HG03558 (cell line): ENCODE data around the gene INPP1.
"Not testable (repeated sequence)": the region's sequence is repeated elsewhere in the genome, so short reads cannot be mapped to it uniquely, and the experiment has no call there.

Experiments used
- ATAC-seq: cut with Tn5 transposase; IDR thresholded peaks from one replicate; pipeline ENCODE4 v1.9.1; 2021; ENCODE audit warnings: moderate number of reproducible peaks; ENCODE audit not compliant: unreplicated experiment; ENCODE audit errors: extremely low read depth

INPP1 gene, protein sequence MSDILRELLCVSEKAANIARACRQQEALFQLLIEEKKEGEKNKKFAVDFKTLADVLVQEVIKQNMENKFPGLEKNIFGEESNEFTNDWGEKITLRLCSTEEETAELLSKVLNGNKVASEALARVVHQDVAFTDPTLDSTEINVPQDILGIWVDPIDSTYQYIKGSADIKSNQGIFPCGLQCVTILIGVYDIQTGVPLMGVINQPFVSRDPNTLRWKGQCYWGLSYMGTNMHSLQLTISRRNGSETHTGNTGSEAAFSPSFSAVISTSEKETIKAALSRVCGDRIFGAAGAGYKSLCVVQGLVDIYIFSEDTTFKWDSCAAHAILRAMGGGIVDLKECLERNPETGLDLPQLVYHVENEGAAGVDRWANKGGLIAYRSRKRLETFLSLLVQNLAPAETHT

DNA sequence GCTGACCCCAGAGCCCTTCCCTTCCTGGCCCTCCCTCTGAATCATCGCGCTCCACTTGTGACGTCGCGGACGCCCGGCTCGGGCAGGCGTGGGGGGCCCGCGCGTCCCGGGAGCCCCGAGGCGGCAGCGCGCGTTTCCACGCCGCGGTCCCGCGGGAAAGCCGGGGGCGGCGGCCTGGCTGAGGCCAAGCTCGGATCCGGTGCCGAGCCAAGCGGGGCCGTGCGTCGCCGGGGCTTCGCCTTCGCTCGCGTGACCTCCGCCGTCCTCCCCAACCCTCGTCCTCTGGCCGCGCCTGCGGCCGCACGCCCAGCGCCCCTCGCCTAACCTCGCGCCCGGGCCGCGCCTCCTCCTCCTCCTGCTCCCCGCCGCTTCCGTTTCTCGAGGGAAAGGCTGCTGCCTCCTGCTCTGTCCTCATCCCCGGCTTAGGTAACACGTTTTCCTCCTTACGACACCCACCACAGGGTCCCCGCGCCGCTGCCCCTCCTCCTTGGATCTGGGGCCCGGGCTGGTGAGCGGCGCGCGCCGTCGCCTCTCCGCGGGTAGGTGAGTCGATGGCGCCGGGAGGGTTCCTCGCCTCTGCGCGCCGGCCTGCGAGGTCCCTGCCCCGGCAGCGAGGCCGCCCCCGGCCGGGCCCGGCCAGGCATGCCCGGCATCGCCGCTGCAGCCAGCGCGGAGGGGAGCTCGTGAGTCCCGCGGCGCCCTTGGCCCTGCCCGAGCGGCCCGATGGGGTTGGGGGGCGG lies at the start of gene INPP1:
Gene INPP1 (plus strand): TSS at position 54 of the 740 bp plus-strand sequence. CDS start 16,514 bp downstream, outside the sequence.
- peak; percentile 23 for ATAC-seq

DNA sequence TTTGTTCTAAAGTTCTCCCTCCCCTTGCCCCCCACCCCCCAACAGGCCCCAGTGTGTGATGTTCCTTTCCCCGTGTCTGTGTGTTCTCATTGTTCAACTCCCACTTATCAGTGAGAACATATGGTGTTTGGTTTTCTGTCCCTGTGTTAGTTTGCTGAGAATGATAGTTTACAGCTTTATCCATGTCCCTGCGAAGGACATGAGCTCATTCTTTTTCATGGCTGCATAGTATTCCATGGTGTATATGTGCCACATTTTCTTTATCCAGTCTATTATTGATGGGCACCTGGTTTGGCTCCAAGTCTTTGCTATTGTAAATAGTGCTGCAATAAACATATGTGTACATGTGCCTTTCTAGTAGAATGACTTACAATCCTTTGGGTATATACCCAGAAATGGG lies 45.5 kb upstream of the INPP1 start:
- not testable (repeated sequence) for ATAC-seq

DNA sequence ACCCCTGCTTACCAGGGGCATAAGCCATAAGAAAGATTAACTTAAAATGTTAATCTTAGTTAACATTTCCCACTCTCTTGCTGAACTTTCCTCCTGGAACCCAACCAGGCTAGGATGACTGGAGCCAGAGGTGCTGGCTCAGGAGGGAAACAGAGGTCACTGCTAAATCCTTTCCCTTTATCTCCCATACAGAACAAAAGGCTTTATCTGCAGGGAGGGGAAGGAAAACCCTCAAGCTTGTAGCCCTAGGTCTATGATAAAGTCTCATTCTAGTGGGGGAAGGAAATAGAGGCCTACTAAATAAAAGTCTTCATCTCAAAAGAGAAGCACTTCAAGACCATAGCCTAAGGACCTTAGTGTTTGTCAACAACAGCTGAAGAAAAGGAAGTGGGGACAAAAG lies 42.4 kb upstream of the INPP1 start:
- ATAC-seq = no peak

DNA sequence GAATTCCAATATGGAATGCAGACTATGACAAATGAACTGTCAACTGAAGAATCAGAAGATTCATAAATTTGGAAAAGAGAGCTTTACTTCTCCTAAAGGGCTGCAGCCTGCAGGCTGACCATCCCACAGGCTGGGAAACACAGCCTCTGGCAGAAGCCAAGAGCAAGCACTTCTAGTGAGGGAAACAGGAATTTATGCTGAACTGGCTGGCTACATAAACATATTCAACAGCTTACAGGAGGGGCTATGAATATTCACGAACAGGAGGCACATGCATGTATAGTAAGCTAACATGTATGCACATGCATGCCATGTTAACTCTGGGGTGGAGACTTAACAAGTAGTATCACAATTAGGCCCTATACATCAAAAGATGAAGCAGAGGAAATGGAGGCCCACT lies 41.3 kb upstream of the INPP1 start:
- ATAC-seq = no peak

DNA sequence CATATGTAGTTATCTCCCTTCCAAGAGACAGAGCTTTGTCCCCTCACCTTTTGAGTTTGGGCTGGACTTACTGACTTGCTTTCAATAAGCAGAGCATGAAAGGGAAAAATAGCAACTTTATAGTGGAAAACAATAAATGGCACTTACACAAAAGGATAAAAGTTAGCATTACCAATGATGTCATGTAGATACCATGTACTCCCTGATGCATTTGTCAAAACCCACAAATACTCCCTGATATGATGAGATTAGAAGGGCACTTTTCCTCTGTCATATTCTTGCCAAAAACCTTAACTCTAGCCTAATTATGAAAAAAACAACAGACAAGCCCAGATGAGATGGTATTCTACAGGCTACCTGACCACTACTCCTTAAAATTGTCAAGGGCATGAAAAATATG lies 39.7 kb upstream of the INPP1 start:
- ATAC-seq = no peak

DNA sequence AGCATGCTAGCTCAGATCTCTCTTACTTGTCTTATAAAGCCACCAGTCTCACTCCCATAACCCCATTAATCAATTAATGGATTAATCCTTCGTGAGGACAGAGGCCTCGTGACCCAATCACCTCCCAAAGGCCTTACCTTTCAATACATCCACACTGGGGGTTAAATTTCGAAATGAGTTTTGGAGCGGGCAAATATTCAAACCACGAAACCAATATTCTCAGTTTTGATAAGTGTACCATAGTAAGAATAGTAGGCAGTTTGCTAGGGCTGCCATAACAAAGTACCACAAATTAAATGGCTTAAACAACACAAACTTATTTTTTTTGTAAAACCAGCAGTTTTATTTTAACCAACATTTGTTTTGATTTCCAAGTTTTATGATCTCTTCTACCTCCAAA lies 39.0 kb upstream of the INPP1 start:
- no peak for ATAC-seq

DNA sequence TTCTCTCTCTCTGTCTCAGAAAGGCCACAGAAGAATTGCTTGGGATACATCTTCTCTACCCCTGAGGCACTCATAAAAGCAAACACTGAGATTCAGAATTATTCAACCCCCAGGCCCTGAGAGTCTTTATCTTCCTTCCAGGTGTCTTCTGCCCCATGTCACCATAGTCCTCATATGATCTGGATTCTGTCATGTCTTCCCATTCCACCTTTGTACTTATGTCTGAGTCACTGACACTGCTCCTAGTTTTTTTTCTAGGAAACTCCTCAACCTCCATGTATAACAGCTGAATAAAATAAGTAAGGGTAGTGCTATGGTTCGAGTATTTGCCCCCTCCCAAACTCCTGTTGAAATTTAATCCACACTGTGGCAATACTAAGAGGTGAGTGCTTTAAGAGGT lies 35.4 kb upstream of the INPP1 start:
- no peak for ATAC-seq

DNA sequence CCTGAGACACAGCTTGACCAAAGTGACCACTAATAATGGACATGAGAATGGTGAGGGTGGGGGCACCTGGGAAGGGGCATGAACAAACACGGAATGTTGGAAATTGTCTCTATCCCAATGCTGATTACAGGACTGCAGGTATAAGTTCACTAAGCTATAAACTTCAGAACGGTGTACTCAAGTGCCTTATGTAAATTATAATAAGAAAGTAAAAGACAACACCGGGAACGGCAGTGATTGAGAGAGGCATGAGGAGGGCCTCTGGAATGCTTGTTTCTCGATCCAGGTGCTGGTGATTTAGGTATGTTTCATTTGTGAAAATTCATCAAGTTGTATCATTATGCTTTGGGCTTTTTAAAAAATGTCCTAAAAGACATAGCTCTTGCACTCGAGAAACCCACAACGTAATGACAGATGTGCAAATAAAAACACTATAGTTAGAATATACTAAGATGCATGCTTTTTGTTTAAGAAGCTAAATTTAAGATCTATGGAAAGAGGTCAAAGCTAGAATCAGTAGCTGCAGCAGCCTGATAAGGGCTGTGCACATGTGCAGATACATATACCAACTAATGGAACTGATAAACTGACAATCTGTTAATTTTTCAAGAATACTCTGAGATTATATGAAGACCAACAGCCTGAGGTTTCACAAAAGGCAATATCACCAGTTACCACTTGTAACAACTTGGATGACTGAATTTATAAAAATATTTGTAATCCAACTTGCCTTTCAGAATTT lies 31.3 kb upstream of the INPP1 start:
- no peak for ATAC-seq

DNA sequence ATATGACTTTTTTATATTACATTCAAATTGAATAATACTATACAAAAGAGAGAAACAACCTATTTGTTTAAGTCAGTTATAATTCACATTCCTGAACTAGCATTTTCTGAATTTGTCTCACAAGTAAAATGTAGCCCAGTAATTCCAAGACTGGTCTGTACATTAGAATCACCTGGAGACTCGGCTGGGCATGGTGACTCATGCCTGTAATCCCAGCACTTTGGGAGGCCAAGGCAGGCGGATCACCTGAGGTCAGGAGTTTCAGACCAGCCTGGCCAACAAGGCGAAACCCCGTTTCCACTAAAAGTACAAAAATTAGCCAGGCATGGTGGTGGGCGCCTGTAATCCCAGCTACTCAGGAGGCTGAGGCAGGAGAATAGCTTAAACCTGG lies 30.8 kb upstream of the INPP1 start:
- ATAC-seq = not testable (repeated sequence)

DNA sequence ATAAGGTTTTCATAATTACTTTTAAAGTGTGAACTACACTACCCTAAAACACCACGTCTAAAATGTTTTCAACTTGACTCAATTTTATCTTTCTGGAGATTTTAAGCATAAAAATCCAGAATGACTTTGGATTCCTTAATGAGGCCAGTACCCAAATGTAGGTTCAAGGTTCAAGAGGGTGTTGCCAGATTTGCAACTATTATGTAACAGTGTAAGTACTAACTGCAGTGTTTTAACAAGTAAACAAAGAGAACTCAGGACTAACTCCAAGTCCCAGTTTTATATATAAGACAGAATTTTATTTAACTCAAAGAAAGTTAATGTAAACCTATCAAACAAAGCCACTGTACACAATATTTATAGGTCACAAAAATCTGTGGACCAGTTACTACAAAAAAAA lies 29.5 kb upstream of the INPP1 start:
- no peak for ATAC-seq

DNA sequence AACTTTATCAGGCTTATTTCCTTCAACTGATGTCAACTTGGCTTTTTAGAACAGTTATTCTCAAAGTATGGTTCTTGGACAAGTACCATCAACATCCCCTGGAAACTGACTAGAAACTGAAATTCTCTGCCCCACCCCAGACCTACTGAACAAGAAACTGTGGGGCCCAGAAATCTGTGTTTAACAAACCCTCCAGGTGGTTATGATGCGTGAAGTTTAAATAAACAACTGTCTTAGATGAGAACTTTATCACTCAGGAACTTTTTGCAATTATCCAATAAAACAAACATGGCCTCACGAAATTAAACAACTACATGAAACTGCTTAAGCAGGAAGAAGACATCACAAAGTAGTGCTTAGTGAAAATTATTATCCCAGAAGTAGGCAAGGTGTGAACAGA lies 28.1 kb upstream of the INPP1 start:
- ATAC-seq = no peak

DNA sequence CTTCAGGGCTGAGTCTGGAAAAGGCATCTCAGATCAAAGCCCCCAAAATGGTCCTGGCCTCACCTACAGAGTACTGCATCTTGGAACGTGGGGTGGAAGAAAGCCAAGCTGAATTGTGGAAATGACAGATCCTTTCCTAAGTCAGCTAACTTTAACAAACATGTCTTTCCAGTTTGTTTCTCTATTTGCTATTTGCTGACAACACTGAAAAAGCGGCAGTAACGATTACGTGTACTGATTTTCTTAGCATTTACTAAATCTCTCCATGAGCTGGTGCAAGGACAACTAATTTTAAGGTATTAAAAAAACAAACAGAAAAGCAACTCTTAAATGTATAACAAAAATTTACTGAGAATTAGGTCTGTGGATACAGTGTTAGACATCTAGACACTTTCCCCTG lies 24.9 kb upstream of the INPP1 start:
- ATAC-seq = no peak

DNA sequence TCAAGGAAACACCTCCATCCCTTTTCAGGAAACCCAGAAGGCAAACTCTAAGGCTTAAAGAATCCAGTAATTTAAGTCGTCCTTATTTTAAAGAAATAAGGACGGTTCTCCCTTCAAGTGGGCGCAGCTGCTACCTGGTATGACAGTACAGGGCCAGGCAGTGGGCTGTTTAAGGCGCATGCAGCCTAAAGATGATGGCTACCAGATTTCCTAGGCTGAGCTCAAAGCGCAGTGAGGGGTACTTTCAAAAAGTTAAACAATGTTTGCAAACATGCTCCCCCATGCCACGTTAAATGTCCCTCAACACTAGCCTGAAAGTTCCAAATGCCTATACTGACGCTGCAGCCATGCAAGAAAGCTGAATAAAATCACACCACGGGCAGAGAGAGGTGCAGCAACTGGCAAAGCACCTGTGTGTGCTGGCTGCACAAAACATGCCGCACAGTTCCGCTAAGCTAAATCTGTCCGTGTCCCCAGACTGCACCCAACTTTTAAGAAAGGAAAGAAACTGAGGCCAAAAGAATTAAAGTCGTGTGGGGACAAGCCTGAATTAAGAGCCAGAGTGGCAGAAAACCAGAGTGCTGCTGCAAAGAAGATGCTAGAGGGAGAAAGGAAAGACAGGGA lies 24.3 kb upstream of the INPP1 start:
- peak; percentile 6 for ATAC-seq

DNA sequence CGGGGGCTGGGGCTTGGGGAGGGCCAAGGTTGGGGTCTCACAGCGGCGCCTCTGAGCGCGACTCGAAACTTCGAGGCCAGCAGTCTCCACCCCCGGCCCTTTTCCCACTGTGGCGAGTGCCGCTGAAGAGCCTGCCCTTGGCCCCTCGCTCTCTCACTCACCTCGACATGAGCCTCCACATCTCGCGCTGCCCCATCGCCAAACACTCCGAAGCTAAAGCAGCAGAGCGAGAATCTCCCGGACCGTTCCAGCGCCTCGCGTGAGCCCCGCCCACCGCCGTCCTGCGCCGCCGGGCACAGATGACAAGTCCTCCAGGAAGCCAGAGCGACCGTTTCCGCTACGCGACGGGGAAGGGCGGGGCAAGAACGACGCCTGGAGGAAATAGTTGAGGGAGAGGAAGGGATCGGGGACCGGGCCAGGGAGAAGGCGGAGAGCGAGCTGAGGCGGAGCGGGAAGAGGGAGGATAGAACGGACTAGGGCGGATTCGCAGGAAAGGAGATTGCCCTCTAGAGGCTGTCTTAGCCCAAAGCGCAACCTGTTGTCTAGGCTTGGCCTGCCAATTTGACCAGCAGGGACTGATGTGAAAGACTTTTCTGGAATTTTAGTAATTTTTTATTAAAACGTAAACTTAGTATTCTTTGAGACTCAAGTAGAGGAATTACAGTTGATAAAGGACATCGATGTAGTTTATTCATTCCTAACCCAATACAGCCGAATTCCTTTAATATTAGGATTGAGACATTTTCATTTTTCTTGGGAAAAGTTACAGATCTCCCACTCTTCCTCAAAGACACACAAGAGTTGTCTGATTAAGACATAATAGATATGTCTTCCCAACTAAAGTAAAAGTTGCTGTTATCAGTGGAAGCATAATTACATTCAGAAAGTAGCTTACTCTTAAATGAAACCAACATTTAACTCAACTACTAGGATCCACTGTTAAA lies 23.6 kb upstream of the INPP1 start, which contains the start of gene HIBCH:
Gene HIBCH (minus strand): TSS at position 272 of the 944 bp plus-strand sequence. CDS start 76 bp downstream, at position 196.
- ATAC-seq = peak; percentile 88

DNA sequence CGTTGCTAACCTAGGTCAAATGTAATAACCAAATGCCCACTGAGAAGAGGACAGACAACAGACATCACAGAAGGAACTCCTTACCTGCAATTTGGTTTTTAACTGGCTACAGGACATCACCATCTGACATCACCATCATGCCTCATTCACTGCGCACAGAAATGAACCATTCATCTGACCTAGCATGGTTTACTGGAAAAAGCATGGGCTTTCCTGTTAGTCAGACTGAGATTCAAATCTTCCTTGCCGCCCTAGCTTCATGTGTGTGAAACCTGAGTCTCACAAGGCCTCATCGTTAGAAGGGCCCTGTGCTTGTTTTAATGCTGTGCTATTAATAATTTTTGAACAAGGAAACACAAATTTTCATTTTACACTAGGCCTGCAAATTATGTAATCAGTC lies 22.7 kb upstream of the INPP1 start:
- no peak for ATAC-seq

DNA sequence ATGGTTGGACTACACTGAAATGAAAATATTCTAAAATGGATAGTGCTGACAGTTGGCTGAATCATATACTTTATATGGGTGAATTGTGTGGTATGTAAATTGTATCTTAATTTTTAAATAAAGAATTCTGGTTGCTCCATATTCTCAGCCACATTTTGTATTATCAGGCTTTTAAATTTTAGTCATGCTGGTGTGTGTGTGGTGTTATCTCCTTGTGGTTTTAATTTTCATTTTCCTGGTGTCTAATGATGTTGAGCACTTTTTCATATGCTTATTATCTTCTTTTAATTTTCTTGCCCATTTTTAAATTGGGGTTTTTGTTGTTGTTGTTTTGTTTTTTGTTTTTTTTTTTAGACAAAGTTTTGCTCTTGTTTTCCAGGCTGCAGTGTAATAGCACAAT lies 20.0 kb upstream of the INPP1 start:
- no peak for ATAC-seq

DNA sequence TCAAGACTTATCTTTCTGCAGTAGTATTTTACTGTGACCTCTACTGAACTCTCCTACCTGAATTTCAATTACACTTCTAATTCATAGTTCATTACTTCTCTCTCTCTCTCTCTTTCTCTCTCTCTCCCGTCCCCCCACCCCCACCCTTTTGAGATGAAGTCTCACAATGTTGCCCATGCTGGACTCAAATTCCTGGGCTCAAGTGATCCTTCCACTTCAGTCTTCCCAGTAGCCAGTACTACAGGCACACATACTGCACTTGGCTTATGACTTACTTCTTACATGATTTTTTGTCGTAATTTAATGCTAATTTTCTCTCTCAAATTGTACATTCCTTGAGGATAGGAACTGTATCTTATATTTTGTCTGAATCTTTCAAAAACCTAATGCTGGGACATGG lies 17.8 kb upstream of the INPP1 start:
- ATAC-seq = no peak

DNA sequence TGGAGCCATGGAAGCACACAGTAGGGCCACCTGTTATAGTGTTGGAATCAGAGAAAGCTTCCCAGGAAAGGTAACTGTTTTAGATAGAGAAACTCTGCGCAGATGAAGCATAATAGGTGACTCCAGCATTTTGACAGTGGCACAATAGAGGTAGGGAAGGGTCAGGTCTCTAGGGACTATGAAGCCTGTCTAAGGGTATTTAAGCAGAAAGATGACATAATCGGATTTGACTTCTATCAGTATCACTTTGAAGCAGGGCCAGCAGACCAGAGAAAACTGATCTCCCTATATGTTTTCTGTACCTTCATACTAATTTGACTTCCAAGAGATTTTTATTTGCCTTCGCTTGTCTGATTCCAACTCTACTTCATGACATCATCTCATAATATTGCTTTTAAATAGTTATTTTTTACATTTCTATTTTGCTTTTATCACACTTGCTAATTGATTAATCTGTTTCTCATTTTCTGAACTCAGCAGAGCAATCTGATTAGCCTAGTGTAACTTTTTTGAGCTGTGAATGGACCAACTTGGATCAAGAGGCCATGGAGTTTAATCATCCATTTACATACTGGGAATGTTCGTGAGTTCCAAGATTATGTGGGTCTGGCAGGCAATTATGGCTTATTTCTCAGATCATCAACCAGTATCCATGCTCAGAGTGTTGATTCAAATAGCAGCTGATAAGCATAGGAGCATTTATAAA lies 15.4 kb upstream of the INPP1 start:
- ATAC-seq = no peak
